OCI-LY7 (cell line): ENCODE data around the gene GIMAP8. TPM values are rescaled to one million over a fixed set of nuclear protein-coding genes. Genes with fewer than 3 reads are reported as not detected.

Source experiments
- BruUV-seq: library from RNA; stranded (reverse); fragments of 400-500 nt; replicated peaks from 2 replicates; lab custom pipeline; 2021; lab: Mats Ljungman, UMichigan
- CTCF ChIA-PET: fragments of 300-600 bp; sonication (Branson Sonifier 250); formaldehyde crosslinking; loops from one replicate; lab custom pipeline; 2022; ENCODE audit warnings: antibody characterized with exemption; ENCODE audit not compliant: unreplicated experiment; lab: Charles Lee
- POLR2A ChIA-PET: fragments of 300-600 bp; sonication (Branson Sonifier 250); formaldehyde crosslinking; loops from one replicate; lab custom pipeline; 2022; ENCODE audit warnings: antibody characterized with exemption; lab: Charles Lee
- DNase-seq: peaks from one replicate; pipeline ENCODE4 v3.0.0-alpha.2; 2015; ENCODE audit warnings: low spot score
- H2AFZ ChIP-seq: fragments of 200-600 bp; sonication (generic), shearing (Covaris generic); 2 replicates; pipeline ENCODE4 v1.6.1; 2014; ENCODE audit warnings: mild to moderate bottlenecking, antibody characterized with exemption, low read length, moderate library complexity
- H3K27ac ChIP-seq: fragments of 200-600 bp; sonication (generic); 2 replicates; pipeline ENCODE4 v1.5.1; 2014; ENCODE audit warnings: mixed run types, low read depth, mild to moderate bottlenecking, moderate library complexity, low read length, inconsistent platforms; ENCODE audit not compliant: poor library complexity, severe bottlenecking
- H3K36me3 ChIP-seq: fragments of 200-600 bp; sonication (generic); 2 replicates; pipeline ENCODE4 v1.6.1; 2014; ENCODE audit warnings: mild to moderate bottlenecking, antibody characterized with exemption, low read length, moderate library complexity, mixed read lengths; ENCODE audit not compliant: insufficient read depth
- H3K4me1 ChIP-seq: fragments of 200-600 bp; sonication (generic); 2 replicates; pipeline ENCODE4 v1.5.1; 2014; ENCODE audit warnings: mild to moderate bottlenecking, low read length; ENCODE audit not compliant: insufficient read depth, poor library complexity, severe bottlenecking
- H3K4me2 ChIP-seq: fragments of 200-600 bp; sonication (generic); 2 replicates; pipeline ENCODE4 v1.6.1; 2014; ENCODE audit warnings: mild to moderate bottlenecking, low read length
- H3K4me3 ChIP-seq: fragments of 200-600 bp; sonication (generic); 2 replicates; pipeline ENCODE4 v1.5.1; 2014; ENCODE audit warnings: mild to moderate bottlenecking, low read depth, low read length; ENCODE audit not compliant: poor library complexity, severe bottlenecking
- H3K79me2 ChIP-seq: fragments of 200-600 bp; sonication (generic); 2 replicates; pipeline ENCODE4 v1.6.1; 2016; ENCODE audit warnings: low read depth, mild to moderate bottlenecking, low read length, moderate library complexity, mixed read lengths; ENCODE audit not compliant: insufficient read depth
- H3K9me2 ChIP-seq: fragments of 200-600 bp; sonication (generic); 2 replicates; pipeline ENCODE4 v1.6.1; 2016; ENCODE audit warnings: mild to moderate bottlenecking, low read length, mixed read lengths; ENCODE audit not compliant: insufficient read depth
- H3K9me3 ChIP-seq: fragments of 200-600 bp; sonication (generic); 2 replicates; pipeline ENCODE4 v1.6.1; 2014; ENCODE audit warnings: mild to moderate bottlenecking, mixed run types, low read length, mixed read lengths
- H4K20me1 ChIP-seq: fragments of 200-600 bp; sonication (generic); 2 replicates; pipeline ENCODE4 v1.6.1; 2014; ENCODE audit warnings: mild to moderate bottlenecking, antibody characterized with exemption, low read length, moderate library complexity, mixed read lengths; ENCODE audit not compliant: insufficient read depth
- EZH2phosphoT487 ChIP-seq: fragments of 200-600 bp; sonication (generic); IDR thresholded peaks from 2 replicates; pipeline ENCODE4 v1.6.1; 2018; ENCODE audit warnings: low read depth, borderline replicate concordance, mild to moderate bottlenecking, mixed run types, antibody characterized with exemption, low read length, moderate library complexity, mixed read lengths
- intact Hi-C: fragments of 100-400 bp; cut with micrococcal nuclease; formaldehyde crosslinking; loops from one replicate; pipeline ENCODE4 v1.10.0; 2022; ENCODE audit not compliant: unreplicated experiment
- total RNA-seq, 2 experiments: library from RNA; depleted of rRNA in 1 of 2; stranded (reverse); fragments of >200 nt in 1 of 2; shearing (Covaris generic) in 1 of 2; gene quantifications; 2 replicates each; pipeline ENCODE4 v1.2.3, GENCODE V29; 2014 to 2022
- TF ChIP-seq, protein P1 (sequence below): fragments of 200-600 bp; sonication (generic); conservative IDR thresholded peaks from 2 replicates; pipeline ENCODE4 v1.5.1; 2014; ENCODE audit warnings: mild to moderate bottlenecking, antibody characterized with exemption, low read length, moderate library complexity, mixed read lengths

GIMAP8 gene
- total RNA-seq, 2 experiments from 2014 or later: not detected

DNA sequence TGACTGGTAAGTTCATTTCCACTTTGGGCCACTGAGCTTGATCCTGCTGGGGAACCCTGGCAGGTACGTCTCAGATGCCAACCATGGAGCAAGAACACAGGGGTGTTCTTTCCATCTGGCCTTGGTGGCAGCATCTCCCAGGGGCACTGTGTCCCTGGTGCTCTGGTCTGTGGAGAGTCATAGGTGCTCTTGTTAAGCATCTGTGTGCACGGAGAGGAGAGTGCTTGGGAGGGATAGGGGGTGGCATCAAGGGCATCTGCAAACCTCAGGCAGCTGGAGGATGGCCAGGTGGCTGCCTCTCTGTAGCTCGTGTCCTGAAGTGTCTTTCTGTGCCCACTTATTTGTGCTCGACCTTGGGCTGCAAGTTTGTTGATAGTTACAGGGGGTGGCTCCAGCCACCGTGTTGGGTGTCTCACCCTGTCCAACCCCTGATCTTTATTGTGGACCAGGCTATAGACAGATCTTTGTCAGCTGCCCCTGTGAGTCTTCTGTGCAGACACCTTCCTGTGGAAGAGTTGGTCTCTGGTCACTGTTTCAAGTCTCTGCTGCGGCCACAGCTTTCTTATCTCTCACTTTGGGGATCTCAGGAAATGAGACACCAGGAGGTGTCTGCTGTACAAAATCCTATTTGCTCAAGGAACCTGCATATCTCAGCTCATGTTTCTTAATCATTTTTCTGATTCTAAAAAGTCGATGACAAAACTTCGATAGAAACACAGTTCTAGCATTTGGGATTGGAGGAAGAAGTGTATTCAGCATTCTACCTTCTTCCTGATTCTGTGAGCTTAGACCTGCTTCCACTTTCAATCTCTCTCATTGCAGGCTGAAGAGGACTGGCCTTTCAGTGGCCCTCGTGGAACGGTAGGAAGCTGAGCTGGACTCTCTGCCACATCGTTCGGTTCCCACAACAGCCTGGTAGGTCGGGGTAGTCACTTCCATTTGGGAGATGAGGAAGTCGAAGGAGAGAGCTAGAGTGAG, 17.2 kb upstream of the GIMAP8 start:
- Histone ChIP-seq H3K4me2 (no peak overlapping the region), H3K79me2 (no peaks in the 10 kb centered on the region), H3K9me3 (no peaks in the 10 kb centered on the region), H2AFZ (no peak overlapping the region), H3K9me2 (no peaks in the 10 kb centered on the region), H3K27ac (no peak overlapping the region), H4K20me1 (no peaks in the 10 kb centered on the region), H3K4me1 (peaks cover 19% of the 10 kb centered on the region), H3K36me3 (no peaks in the 10 kb centered on the region), H3K4me3 (no peak overlapping the region)
- POLR2A ChIA-PET: interaction anchor here (0.9 kb wide), 1 partner anchor 330 kb away, joined by 3 read pairs; no protein-coding TSS in a partner anchor
- CTCF ChIA-PET: interaction anchor here (0.5 kb wide), 1 partner anchor 595 kb away, joined by 3 read pairs; the partner anchor contains the start of gene ABCB8
- intact Hi-C loops: no loop called here
- no TSS peak for BruUV-seq
- no peak for DNase-seq
- TF ChIP-seq, protein P1, sequence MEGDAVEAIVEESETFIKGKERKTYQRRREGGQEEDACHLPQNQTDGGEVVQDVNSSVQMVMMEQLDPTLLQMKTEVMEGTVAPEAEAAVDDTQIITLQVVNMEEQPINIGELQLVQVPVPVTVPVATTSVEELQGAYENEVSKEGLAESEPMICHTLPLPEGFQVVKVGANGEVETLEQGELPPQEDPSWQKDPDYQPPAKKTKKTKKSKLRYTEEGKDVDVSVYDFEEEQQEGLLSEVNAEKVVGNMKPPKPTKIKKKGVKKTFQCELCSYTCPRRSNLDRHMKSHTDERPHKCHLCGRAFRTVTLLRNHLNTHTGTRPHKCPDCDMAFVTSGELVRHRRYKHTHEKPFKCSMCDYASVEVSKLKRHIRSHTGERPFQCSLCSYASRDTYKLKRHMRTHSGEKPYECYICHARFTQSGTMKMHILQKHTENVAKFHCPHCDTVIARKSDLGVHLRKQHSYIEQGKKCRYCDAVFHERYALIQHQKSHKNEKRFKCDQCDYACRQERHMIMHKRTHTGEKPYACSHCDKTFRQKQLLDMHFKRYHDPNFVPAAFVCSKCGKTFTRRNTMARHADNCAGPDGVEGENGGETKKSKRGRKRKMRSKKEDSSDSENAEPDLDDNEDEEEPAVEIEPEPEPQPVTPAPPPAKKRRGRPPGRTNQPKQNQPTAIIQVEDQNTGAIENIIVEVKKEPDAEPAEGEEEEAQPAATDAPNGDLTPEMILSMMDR: no peak
- TF ChIP-seq EZH2phosphoT487: no peak

DNA sequence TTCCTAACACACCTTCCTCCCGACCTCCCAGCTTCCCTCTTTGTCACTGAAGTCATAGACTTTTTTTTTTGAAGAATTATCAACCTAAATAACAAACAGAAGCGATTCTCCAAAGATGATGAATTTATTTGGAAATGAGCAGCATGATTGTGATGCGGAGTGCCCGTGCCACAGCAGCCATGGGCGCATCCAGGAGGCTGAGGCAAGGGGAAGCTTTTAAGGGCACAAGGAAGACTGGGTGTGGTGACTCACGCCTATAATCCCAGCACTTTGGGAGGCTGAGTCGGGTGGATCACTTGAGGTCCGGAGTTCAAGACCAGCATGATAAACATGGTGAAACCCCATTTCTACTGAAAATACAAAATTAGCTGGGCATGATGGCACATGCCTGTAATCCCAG, 16.2 kb upstream of the GIMAP8 start:
- Histone ChIP-seq H3K9me3 (no peaks in the 10 kb centered on the region), H2AFZ (no peak overlapping the region), H3K4me1 (peaks cover 19% of the 10 kb centered on the region), H3K27ac (no peak overlapping the region), H3K4me2 (no peak overlapping the region), H4K20me1 (no peaks in the 10 kb centered on the region), H3K9me2 (no peaks in the 10 kb centered on the region), H3K4me3 (no peak overlapping the region), H3K79me2 (no peaks in the 10 kb centered on the region), H3K36me3 (no peaks in the 10 kb centered on the region)
- BruUV-seq: no TSS peak
- ChIA-PET CTCF (interaction anchor here (0.5 kb wide), 1 partner anchor 594 kb away, joined by 3 read pairs; the partner anchor contains the start of gene ABCB8), POLR2A (interaction anchor here (0.9 kb wide), 1 partner anchor 331 kb away, joined by 3 read pairs; no protein-coding TSS in a partner anchor)
- intact Hi-C loops: no loop called here
- TF ChIP-seq EZH2phosphoT487: no peak
- TF ChIP-seq, protein P1: no peak
- DNase-seq: no peak

DNA sequence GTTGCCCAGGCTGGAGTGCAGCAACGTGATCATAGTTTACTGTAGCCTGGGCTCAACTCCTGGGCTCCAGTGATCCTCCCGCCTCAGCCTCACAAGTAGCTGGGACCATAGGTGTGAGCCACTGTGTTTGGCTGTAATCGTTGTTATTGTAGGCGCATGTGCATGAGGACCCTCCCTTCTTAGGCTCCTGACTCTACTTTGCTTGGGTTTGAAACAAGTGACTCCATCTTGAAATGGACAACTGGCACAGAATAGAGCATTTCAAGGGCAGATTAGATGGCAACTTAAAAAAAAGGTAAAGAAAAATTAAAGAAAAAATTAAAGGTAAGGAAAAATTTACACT, 15.4 kb upstream of the GIMAP8 start:
- ChIA-PET CTCF (no interaction called here), POLR2A (no interaction called here)
- DNase-seq: no peak
- H3K4me3 ChIP-seq: no peak overlapping the region
- H3K36me3 ChIP-seq: no peaks in the 10 kb centered on the region
- H3K79me2 ChIP-seq: no peaks in the 10 kb centered on the region
- H3K9me2 ChIP-seq: no peaks in the 10 kb centered on the region
- no TSS peak for BruUV-seq
- TF ChIP-seq EZH2phosphoT487: no peak
- TF ChIP-seq, protein P1: no peak
- H3K27ac ChIP-seq: peak overlapping the region; percentile 29
- no peaks in the 10 kb centered on the region for H4K20me1 ChIP-seq
- intact Hi-C loops: no loop called here
- peaks cover 19% of the 10 kb centered on the region for H3K4me1 ChIP-seq
- H3K4me2 ChIP-seq: 0 out of 2 replicates have a peak overlapping the region, but pooled peaks have one; percentile 71
- H3K9me3 ChIP-seq: no peaks in the 10 kb centered on the region
- H2AFZ ChIP-seq: no peak overlapping the region
